Epithelial cell of prostate (primary cell): ENCODE data around the gene NAIP.
"Not testable (repeated sequence)": the region's sequence is repeated elsewhere in the genome, so short reads cannot be mapped to it uniquely, and the experiment has no call there.

Experiments used
- DNase-seq: peaks from one replicate; pipeline ENCODE4 v3.0.0-alpha.2; 2011; ENCODE audit warnings: low read depth, low spot score
- H3K27ac ChIP-seq: fragments of 450-650 bp; 2 replicates; pipeline ENCODE4 v1.5.1; 2017; ENCODE audit warnings: mild to moderate bottlenecking

Gene NAIP

GRCh38 chr5:71025289-71025953, at the start of gene NAIP:
Gene NAIP, minus strand, starts transcription at chr5:71025339. Its CDS starts 12,424 bp downstream, at chr5:71012915.
- DNase-seq, H3K27ac ChIP-seq: not testable (repeated sequence)

- H3K27ac ChIP-seq, DNase-seq: not testable (repeated sequence)
Observed at GRCh38 chr5:71067262-71067928, 42.3 kb upstream of the NAIP start, which contains the start of gene GTF2H2. Gene GTF2H2, minus strand, starts transcription at chr5:71067676. Its CDS starts 4,913 bp downstream, at chr5:71062763.

- not testable (repeated sequence) for DNase-seq, H3K27ac ChIP-seq
Observed at GRCh38 chr5:71061322-71061721, 36.2 kb upstream of the NAIP start.

- not testable (repeated sequence) for H3K27ac ChIP-seq, DNase-seq
Observed at GRCh38 chr5:71059426-71059825, 34.3 kb upstream of the NAIP start.

GRCh38 chr5:71044808-71045207, 19.7 kb upstream of the NAIP start:
- not testable (repeated sequence) for DNase-seq, H3K27ac ChIP-seq

- not testable (repeated sequence) for H3K27ac ChIP-seq, DNase-seq
Observed at GRCh38 chr5:71044128-71044527, 19.0 kb upstream of the NAIP start.

GRCh38 chr5:71031046-71031776, 6.1 kb upstream of the NAIP start:
- H3K27ac ChIP-seq, DNase-seq: not testable (repeated sequence)

- DNase-seq, H3K27ac ChIP-seq: not testable (repeated sequence)
Observed at GRCh38 chr5:71020643-71021042, 4.5 kb downstream of the NAIP start.

GRCh38 chr5:71018376-71019005, 6.6 kb downstream of the NAIP start:
- not testable (repeated sequence) for H3K27ac ChIP-seq, DNase-seq

GRCh38 chr5:71014176-71014575, 11.0 kb downstream of the NAIP start:
- H3K27ac ChIP-seq = no peak overlapping the region
- DNase-seq = no peak

- H3K27ac ChIP-seq = no peak overlapping the region
- DNase-seq = no peak
Observed at GRCh38 chr5:71013575-71013974, 11.6 kb downstream of the NAIP start.

- no peak overlapping the region for H3K27ac ChIP-seq
- no peak for DNase-seq
Observed at GRCh38 chr5:71011194-71011792, 13.8 kb downstream of the NAIP start.

GRCh38 chr5:71006983-71007382, 18.2 kb downstream of the NAIP start:
- not testable (repeated sequence) for H3K27ac ChIP-seq, DNase-seq

GRCh38 chr5:70984882-70985281, 40.3 kb downstream of the NAIP start:
- not testable (repeated sequence) for H3K27ac ChIP-seq, DNase-seq

GRCh38 chr5:70967220-70967619, 57.9 kb downstream of the NAIP start:
- not testable (repeated sequence) for H3K27ac ChIP-seq, DNase-seq

GRCh38 chr5:70964531-70964930, 60.6 kb downstream of the NAIP start:
- DNase-seq, H3K27ac ChIP-seq: not testable (repeated sequence)

GRCh38 chr5:70953068-70953467, 72.1 kb downstream of the NAIP start:
- not testable (repeated sequence) for DNase-seq, H3K27ac ChIP-seq

GRCh38 chr5:70932560-70932959, 92.6 kb downstream of the NAIP start:
- not testable (repeated sequence) for H3K27ac ChIP-seq, DNase-seq

- H3K27ac ChIP-seq, DNase-seq: not testable (repeated sequence)
Observed at GRCh38 chr5:70931709-70932368, 93.3 kb downstream of the NAIP start.

- H3K27ac ChIP-seq, DNase-seq: not testable (repeated sequence)
Observed at GRCh38 chr5:70925211-70925562, 100.0 kb downstream of the NAIP start.
